Cardiac fibroblast (primary cell): Measurements from ENCODE around the gene RNASE11.

Source experiments
- DNase-seq, 2 donors: peaks; one replicate each; pipeline versions ENCODE4 v3.0.0 to v3.0.0-alpha.2; 2010; ENCODE audit warnings: low read depth in 2 of 2
- H3K4me3 ChIP-seq, 2 donors: replicated peaks in 1 of 2; 1 replicate in 1 of 2; 2 replicates in 1 of 2; pipeline ENCODE4 v1.5.1; 2011; ENCODE audit warnings: low read depth in 2 of 2, low read length in 2 of 2, mild to moderate bottlenecking in 2 of 2, moderate library complexity in 1 of 2
- CTCF ChIP-seq: IDR thresholded peaks from one replicate; pipeline ENCODE4 v1.5.1; 2011; ENCODE audit warnings: low read depth, mild to moderate bottlenecking, low read length, inconsistent platforms

The RNASE11 gene

GRCh38 chr14:20563971-20564370 lies 23.8 kb downstream of the RNASE11 start:
- no peak for DNase-seq
- H3K4me3 ChIP-seq: no peak overlapping the region

GRCh38 chr14:20560961-20561360 lies 26.8 kb downstream of the RNASE11 start, which contains the start of gene RNASE9:
TSS of gene RNASE9 (minus strand) at chr14:20561047.
- TF ChIP-seq CTCF: no peak
- H3K4me3 ChIP-seq: no peak within 1 kb of the TSS

More at GRCh38 chr14:20563971-20564370, 23.8 kb downstream of the RNASE11 start:
- no peak for TF ChIP-seq CTCF

GRCh38 chr14:20559461-20559904 lies 28.3 kb downstream of the RNASE11 start:
- no peak for DNase-seq
- no peak for TF ChIP-seq CTCF
- no peak overlapping the region for H3K4me3 ChIP-seq

More at GRCh38 chr14:20560961-20561360, 26.8 kb downstream of the RNASE11 start, which contains the start of gene RNASE9:
- no peak for DNase-seq

GRCh38 chr14:20557212-20557542 lies 30.6 kb downstream of the RNASE11 start:
- DNase-seq: no peak
- no peak overlapping the region for H3K4me3 ChIP-seq
- TF ChIP-seq CTCF: no peak

GRCh38 chr14:20556500-20557211 lies 31.1 kb downstream of the RNASE11 start:
- DNase-seq: peak; percentile 6 to 37
- TF ChIP-seq CTCF: no peak
- no peak overlapping the region for H3K4me3 ChIP-seq

GRCh38 chr14:20555845-20556244 lies 32.0 kb downstream of the RNASE11 start:
- DNase-seq: no peak
- no peak for TF ChIP-seq CTCF
- H3K4me3 ChIP-seq: no peak overlapping the region
